ENCODE results near the gene MAP3K4.
"Not testable (repeated sequence)": the region's sequence is repeated elsewhere in the genome, so short reads cannot be mapped to it uniquely, and the experiment has no call there.

MAP3K4 gene

DNA sequence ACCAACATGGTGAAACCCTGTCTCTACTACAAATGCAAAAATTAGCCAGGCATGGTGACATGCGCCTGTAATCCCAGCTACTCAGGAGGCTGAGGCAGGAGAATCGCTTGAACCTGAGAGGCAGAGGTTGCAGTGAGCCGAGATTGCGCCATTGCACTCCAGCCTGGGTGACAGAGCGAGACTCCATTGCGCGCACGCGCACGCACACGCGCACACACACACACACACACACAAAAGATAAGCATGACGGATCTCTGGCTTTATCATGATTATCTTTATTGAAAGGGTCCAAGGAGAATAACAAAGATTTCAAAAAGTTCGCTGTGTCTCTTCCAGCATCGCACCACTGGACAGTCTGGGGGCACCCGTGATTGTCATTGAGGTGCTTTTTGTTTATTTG lies 19.0 kb upstream of the MAP3K4 start:
- DNase-seq, result not testable (repeated sequence)

DNA sequence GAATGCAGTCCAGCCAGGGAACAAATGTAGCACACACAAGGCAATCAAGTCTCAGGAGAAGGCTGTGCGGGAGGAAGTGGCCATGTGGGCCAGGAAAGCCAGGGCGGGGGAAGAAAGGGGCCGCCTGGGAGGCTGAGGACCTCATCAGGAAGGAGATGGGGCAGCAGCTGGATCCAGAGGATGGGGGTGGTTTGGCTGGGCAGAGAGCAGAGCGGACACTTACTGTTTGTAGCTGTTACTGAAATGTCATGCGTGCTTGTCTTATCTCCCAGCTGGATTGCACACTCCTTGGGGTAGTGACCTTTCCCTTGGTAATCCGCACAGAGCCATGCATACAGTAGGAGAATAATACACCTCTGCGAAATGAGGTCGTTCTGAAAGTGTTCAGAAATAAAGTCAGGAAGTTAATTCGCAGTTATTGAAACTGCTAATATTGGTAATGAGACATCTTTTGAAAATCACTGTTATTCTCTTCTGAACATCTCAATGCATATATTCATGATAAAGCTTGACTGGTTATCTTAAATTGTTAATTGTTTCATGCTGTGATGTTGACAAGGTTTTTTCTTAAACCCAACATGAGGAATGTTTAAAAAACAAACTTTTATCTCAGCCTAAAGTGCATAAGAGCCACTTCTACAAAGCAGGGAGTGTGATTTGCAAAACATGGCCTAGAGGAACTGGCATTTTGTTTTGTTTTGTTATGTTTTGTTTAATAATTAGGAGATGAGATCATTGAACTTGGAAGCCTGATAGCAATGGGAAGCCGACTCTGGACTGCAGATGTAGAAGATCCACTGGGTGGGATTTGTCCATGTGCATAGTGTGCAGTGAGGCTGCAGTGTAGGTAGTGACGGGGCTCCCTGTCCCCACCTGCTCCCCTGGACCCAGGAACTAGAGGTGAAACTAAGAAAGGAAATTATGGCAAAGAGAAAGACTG lies 18.0 kb upstream of the MAP3K4 start:
- no peak for DNase-seq

DNA sequence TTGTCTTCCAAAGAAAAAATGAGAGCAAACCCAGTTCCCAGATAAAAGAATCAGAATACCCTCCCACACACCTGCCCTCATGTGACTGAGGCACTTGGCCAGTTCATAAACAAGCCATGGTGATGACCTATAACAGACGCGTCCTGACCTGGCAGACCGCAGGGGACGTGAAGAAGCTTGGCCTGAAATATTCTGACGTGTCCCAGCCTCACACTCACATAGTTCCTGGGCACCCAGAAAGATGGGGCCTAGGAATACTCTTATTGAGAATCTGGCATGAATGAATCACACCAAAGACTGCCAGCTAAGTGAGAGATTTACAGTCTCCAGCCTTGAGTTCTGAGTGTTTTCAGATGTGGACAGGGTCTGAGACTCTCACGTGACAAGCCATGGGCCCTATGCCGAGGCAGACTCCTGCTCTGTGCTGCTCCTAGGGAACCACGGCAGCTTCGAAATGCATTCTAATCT lies 17.2 kb upstream of the MAP3K4 start:
- peak; percentile 47 for DNase-seq

DNA sequence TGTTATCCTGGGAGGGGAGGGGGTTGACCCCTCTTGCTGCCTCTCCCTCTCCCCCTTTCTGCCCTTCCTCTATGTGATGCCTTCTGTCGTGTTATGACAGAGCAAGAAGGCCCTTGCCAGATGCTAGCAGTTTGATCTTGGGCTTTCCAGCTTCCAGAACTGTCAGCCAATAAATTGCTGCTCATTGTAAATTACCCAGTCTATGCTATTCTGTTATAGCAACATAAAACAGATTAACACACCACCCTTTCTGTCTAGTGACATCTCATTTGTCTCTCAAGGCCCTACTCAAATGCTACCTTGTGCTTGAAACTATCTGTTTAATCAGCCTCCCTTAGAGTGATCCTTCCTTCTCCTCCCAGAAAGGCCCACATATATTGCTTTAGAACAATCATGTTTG lies 16.4 kb upstream of the MAP3K4 start:
- DNase-seq, result no peak

DNA sequence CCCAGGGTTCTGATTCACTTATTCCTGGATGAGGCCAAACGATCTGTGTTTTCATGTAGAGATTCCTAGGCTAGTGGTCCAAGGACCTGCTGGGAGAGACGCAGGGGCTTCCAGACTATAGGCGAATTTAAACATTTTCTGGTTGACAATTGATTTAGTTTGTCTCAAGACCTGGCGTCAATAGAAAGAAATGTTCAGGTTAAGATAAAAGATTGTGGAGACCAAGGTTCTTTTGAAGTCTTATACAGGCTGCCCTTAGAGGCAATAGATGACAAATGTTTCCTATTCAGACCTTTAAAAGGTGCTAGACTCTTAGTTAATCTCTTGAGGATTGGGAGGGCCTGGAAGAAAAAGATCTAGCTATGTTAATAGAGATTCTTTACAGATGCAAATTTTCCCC lies 15.6 kb upstream of the MAP3K4 start:
- not testable (repeated sequence) for DNase-seq

DNA sequence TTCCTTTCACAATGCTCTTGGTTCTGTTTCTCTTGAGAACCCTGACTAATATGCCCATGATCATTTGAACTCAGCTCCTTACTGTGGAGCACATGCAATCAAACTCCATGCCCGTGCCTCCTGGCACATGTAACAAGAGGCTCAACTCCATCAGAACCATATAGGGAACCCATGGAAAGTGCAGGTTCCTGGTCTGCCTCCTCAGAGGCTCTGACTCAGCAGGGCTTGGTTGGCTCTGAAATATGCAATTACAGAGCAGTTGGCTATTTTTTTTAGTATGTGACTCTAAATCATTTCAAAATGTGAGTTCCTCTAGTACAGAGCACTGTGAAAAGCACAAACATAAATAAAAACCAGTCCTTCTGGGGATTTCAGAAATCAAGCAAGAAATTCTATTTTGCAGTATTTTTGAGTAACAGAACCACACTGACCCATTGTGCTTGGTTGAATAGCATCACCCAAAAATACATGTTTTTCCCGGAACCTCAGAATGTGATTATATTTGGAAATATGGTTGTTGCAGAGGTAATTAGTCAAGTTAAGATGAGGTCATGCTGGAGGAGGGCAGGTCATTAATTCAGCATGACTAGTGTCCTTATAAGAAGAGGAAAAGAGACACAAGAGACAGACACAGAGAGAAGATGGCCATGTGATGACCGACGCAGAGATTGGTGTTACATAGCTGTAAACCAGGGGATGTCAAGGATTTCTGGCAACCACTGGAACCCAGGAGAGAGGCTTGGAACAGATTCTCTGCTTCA lies 13.2 kb upstream of the MAP3K4 start:
- DNase-seq, result no peak

DNA sequence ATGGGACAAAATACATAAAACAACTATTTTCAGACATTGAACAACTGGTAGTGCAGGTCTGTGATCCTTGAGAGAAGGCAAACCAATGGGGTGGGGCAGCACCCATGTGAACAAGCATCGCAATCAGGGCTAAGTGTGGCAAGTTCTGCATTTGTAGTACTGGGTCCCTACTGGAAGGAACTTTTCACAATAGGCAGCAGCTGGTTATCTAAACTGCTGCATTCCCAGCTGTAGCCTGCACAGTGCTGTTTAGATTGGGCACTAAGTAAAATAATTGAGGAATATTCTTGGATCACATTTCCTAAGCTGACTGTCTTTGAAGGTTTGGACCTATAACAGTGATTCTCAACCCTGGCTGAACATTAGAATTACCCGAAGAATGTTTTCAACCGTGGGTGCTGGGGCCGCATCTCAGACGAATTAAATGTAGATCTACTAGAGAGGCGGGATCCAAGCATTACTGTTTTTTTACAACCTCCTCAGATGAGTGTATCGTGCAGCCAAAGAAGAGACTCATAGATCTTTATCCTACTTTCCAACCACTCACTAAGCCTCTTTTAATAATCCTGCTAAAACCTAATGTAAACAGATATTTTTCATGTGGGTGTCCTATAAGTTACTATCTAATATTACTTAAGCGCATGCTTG lies 12.4 kb upstream of the MAP3K4 start:
- no peak for DNase-seq

DNA sequence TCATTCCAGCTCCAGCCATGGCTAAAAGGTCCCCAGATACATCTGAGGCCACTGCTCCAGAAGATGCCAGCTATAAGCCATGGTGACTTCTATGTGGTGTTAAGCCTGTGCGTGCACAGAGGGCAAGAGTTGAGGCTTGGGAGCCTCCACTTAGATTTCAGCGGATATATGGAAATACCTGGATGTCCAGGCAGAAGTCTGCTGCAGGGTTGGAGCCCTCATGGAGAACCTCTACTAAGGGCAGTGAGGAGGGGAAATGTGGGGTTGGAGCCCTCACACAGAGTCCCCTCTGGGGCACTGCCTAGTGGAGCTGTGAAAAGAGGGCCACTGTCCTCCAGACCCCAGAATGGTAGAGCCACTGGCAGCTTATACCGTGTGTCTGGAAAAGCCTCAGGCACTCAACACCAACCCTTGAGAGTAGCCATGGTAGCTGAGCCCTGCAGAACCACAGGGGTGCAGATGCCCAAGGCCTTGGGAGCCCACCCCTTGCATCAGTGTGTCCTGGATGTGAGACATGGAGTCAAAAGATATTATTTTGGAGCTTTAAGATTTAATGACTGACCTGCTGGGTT lies 8.1 kb upstream of the MAP3K4 start:
- DNase-seq, result not testable (repeated sequence)

DNA sequence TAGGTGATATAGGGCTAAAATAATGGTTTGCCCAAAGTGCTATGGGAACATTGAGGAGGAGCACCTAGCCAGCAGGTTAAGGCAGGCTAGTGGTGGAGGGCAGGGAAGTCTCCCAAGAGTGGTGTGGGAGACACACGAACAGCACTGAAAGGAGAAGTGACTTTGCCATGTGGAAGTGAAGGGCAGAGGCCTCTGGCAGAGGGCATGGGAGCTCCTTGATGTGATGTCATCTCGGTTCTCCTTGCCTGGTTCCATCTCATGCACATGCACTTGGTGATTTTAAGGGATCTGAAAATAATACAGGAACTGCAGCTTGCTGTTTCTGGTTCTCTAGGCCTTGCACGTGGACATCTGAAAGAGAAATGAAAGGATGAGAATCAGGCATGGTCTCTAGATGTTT lies 4.7 kb upstream of the MAP3K4 start:
- no peak for DNase-seq

DNA sequence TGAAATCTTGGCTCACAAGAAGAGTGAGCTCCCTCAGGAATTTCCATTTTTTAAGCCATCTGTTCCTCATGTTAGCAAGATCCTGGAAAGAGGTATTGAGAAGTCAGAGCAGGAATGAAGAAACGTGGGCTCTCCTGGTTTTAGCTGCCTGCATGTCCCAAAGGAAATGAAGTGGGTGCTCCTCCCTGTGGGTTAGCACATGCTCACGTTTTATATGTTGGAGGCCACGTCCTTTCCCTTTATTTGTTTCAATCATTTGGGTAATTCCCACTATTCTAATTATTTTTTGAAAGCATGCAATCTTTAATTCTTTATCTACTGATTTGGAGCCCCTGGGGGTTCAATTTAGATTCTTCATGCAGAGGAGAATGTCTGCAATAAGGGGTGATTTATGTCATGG lies 4.3 kb upstream of the MAP3K4 start:
- DNase-seq, result no peak

DNA sequence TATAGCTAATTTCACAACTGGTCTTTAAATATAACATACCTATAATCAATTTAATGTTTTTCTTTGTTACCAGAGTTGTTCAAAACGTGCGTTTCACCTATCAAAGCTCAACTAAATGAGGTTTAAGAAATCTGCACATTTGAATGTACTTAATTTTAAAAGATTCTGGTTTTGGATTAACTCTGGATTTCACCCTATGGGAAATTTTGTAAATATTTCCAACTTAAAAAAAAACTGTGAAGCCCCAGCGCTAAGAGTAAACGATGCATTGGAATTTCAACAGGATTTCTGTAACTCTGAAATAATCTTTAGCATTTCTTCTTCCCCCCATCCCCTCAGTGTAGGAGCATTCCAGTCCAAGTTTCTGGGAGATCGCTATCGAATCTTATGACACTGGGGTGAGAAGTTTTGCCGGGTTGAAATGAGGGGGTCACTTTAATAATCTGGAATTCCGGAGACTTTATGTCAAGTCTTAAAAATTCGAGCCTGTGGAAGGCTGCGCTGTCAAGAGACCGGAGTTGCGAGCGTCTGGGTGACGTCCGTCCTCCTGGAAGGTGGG lies 643 bp upstream of the MAP3K4 start:
- DNase-seq, result no peak

DNA sequence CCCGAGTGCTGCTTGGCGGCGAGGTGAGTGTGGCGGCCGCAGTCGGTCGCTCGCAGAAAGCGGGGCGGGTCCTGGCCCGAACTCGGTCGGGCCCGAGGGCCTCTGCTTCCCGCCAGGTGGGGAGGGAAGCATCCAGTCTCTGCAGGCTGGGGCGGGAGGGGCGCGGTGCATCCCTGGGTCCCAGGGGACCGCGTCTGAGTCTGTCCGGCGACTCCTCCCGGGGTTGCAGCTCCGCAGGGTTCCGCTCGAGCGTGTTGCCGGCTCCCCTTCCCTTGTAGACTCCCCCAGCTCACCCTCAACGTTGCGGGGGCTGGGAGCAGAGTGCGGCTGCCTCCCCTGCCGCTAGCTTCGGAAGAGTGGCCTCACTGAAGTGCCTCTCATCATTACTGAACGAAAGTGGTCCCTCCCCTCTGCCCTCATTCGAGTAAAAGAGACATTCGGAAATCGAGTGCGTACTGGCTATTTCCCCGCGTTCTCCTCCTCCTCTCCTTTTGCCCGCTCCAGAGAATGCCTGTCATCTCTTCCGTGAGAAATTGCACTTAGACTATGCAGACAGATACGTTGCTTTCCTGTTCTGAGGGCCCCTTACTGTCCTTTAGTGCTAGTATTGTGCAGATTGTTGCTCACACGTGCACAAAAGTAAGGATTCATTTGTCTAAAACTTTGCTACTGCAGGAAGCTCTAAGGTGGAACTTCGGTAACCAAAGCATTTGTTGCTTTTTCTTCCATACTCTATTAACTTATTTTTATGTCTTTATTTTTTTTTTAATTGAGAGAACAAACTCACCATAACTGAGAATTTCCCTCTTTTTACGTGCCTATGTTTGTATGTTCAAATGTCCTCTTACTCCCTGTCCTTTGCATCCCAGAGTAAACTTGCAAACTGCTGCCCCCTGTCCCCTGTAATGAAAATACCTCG lies 751 bp downstream of the MAP3K4 start:
- peak; percentile 56 for DNase-seq

DNA sequence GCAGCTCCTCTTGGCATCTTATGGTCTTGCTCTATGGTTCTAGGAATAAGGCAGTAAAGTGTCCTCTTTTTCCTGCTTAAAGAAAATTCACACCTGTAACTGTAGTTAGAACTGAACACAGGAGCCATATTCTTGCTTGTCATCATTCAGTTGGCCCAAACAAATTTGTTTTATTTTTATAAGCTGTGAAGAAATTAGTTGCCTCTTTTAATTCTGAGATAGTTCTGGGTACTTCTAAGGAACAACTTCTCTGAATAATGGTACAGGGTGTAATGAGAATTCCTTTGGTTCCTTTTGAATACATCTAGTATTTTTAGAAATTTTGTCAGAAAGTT lies 1.4 kb downstream of the MAP3K4 start:
- DNase-seq, result no peak

DNA sequence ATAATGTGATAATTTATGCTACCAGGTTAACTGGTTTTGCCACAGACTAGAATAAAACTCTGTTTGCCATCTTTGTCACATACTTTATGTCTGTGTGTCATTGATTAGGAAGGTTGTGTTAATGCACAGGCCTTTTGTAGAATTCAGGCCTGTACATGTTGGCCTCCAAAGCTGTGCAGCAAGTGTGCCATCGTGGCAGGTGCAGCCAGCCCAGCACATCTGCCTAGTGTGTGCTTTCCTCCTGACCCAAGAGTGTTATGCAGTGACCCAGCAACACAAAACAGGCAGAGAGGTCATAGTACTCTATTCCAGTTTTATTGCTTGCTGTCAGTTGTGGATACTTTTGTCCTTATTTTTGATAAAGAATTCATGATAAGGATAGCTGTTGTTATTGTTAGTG lies 3.7 kb downstream of the MAP3K4 start:
- no peak for DNase-seq

DNA sequence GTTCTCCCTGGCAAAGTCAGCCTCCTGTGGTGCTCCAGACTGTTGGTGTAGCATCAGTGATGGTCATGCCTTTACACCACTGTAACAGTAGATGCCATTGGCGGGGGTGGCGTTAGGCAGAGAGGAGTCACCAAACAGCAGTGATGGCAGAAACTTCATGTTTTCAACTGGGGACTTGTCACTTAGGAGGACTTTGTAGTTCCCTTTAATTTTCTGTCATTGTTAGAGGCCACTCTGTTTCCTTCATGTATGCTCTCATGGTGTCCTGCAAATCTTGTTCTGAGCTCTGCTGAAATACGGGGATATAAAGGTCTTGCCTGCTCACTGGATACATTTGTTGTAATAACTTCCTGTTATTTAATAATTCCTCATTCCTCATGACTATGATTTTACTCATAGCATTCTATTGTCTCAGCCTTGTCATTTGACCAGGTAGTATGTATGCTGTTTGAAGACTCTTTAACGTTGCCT lies 4.6 kb downstream of the MAP3K4 start:
- no peak for DNase-seq

DNA sequence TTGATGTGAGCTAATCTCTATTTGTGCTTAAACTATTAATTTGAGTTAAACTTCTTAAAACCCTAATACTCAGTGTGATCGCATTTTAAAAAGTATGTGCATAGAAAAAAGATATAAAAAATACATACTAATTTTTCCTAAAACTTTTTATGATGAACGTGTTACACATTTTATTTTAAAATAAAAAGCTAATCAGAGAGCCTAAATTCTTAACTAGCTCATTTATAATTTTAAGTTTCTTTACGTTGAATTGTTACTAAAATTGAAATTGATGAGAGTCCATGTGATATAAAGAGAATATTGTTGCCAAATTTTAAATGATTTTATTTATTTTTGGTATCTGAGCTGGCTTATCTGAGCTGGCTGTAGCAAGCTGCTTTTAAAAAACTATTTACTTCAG lies 6.6 kb downstream of the MAP3K4 start:
- no peak for DNase-seq

DNA sequence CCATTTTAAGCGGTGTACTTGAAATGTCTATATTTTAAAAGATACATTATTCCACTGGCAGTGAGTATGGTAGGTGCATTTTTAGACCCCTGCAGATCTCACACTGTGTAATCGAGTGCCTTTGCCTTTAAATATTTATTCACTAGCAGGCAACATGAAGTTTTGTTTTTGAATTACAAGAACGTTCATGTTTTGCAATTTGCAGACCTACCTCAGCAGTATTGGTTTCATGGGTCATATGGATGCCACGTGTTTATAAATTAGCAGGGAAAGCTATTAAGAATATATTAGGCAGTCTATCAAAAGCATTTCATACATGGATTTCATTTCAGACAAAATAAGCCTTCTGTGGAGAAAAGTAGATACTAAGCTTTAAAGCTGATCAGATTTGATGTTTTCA lies 7.2 kb downstream of the MAP3K4 start:
- no peak for DNase-seq

DNA sequence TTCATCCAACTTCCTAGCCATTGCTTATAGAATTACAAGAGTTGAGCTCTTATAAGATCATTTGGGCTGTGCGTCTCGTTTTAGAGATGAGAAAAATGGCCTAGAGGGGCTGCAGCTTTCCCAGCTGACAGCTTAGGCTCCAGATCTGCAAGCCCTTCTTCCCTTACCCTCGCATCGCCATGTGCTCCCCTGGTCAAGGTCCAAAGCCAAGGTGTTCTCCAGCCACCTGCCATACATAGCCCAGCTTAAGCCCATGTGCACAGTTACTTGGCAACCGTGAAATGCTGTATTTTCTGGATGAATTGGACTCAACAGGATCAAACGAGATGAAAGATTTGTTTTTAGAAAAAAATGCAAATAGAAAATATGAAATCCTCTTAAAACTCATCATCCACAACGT lies 7.9 kb downstream of the MAP3K4 start:
- no peak for DNase-seq

DNA sequence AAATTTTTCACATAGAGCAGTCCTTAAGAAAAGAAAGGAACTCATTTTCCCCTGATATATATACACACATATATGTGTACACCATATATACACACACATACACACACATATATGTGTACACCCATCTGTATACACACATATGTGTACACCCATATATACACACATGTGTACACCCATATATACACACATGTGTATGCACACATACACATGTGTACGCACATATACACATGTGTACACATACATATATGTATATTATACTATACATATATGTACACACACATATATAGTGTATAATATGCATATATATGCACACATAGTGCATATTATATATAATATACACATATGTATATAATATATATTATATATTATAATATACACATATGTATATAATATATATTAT lies 9.1 kb downstream of the MAP3K4 start:
- DNase-seq, result no peak

DNA sequence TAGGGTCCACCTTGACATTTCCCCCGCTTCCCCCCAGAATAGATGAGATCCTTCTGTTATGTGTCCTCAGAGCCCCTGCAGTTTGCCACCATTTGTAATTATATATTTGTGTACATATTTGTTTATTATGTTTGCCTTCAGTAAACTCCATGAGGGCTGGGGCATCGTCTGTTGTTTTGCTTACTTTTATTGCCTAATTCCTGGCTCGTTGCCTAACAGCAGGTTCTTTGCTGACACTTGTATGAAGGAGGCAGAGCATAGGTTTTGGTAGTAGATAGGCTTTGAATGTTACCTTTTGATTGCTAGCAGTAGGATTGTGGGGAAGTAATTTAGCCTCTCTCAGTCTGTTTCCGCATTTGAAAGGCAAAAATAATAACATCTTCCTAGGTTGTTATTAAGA lies 9.9 kb downstream of the MAP3K4 start:
- no peak for DNase-seq

DNA sequence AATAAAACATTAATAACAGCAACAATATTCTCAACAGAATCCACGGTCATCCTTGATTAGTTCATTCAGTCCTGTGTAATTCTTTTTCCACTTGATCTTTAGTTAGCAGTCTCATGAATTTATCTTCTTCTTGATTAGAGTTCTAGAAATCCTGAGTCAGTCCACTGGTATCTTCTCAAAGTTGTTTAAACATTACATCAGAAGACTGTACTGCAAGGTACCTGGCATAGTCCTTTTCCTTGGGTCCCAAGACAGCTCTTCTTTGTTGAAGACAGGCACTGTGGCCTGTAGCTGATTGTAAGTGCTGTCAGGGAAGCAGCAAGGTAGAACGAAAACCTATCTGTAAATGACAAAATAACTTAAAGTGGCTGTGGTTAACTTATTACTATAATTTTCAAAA lies 11.8 kb downstream of the MAP3K4 start:
- DNase-seq, result no peak

DNA sequence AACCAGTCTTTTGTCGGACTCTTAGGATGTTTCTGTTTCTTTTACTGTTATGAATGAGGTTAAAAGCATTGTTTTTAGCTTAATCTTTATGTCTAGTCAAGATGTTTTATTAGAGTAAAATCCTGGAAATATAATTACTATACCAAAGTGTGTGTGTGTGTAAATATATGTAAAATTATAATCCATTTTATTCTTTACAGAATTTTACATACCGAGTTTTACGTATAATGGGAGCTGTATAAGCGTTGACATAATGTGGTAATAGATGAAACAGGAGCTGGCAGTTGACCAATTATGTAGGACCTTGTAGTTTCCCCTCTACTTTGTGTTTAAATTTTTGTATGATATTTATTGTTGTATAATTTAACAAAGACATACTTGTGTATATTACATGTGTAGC lies 16.7 kb downstream of the MAP3K4 start:
- no peak for DNase-seq
